Measurements from ENCODE around the gene GNAZ.
"Not testable (repeated sequence)": the region's sequence is repeated elsewhere in the genome, so short reads cannot be mapped to it uniquely, and the experiment has no call there.

The GNAZ gene

DNA sequence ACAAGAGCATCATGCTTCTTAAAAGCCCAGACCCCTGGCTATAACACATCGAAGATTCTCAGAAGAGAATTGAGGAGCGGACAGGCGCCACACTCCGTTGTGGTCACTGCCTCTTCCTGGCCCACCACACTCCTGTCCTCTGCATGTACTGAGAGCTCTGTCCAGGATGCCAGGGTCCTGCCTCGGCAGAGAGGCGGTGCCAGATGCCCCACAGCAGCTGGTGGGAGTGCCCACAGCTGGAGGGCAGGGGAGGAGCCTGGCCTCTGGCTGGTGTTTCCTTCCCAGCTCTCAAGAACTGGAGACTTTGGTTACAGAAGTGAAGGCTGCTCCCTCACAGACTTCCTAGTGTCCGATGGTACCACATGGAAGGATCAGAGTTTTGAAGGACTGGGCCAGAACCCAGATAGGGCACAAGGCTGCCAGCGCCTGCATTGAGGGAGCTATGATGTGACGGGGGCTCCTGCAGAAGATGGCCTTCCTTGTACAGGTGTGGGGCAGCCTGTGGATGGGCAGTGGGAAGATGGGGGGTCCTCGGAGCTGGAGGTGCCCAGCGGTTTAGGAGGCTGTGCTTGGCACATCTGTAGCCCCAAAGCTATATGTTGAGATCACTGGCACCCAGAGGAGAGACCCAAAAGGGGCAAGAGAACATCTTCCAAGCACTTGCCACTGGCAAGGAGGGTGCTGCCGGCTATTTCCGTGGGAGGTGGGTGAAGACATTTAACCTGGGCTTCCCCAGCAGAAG is 52.1 kb downstream of the GNAZ start:
- no peak for DNase-seq

DNA sequence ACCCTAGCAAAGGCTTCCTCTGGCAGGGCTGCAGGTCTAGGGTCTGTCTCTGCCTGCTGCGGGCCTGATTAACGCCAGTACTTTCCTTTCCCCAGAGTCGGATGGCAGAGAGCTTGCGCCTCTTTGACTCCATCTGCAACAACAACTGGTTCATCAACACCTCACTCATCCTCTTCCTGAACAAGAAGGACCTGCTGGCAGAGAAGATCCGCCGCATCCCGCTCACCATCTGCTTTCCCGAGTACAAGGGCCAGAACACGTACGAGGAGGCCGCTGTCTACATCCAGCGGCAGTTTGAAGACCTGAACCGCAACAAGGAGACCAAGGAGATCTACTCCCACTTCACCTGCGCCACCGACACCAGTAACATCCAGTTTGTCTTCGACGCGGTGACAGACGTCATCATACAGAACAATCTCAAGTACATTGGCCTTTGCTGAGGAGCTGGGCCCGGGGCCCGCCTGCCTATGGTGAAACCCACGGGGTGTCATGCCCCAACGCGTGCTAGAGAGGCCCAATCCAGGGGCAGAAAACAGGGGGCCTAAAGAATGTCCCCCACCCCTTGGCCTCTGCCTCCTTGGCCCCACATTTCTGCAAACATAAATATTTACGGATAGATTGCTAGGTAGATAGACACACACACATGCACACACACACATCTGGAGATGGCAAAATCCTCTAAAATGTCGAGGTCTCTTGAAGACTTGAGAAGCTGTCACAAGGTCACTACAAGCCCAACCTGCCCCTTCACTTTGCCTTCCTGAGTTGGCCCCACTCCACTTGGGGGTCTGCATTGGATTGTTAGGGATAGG is 52.9 kb downstream of the GNAZ start:
- no peak for DNase-seq

DNA sequence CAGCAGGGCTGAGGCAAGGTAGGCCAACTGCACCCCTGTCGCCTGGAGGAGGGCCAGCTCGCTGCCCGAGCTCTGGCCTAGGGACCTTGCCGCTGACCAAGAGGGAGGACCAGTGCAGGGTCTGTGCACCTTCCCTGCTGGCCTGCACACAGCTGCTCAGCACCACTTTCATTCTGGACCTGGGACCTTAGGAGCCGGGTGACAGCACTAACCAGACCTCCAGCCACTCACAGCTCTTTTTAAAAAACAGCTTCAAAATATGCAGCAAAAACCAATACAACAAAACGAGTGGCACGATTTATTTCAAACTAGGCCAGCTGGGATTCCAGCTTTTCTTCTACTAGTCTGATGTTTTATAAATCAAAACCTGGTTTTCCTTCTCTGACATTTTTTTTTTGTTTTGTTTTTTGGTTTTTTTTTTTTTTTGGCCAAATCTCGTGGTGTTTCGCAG is 53.5 kb downstream of the GNAZ start:
- no peak for DNase-seq

DNA sequence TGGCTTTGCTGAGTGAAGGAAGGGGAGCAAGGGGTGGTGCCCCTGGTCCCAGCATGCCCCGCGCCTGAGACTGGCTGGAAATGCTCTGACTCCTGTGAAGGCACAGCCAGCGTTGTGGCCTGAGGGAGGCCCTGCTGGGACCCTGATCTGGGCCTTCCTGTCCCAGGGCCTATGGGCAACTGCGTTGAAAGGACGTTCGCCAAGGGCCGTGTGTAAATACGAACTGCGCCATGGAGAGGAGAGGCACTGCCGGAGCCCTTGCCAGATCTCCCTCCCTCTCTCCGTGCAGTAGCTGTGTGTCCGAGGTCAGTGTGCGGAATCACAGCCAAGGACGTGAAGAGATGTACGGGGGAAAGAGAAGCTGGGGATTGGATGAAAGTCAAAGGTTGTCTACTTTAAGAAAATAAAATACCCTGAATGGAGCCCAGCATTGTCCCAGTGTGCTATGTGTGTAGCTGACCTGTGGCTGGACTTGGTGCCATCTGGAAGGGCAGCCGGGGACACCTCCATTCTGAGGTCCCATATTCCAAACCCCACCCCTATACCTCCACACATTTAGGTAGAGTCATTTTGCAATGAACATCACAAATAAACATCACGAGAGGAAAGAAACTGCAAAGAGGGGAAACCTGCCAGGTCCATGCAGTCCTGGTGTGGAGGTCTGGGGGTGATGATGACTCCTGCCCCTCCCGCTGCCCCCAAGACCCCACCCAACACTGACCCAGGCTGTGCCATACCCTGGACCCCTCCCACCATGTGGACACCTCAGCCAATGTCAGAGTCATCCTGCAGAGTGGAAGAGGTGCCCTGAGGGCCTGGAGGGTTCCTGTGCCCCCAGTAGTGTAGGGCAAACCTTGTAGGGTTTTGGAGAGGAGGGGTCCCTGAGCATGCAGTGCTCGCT is 54.5 kb downstream of the GNAZ start:
- DNase-seq = no peak

DNA sequence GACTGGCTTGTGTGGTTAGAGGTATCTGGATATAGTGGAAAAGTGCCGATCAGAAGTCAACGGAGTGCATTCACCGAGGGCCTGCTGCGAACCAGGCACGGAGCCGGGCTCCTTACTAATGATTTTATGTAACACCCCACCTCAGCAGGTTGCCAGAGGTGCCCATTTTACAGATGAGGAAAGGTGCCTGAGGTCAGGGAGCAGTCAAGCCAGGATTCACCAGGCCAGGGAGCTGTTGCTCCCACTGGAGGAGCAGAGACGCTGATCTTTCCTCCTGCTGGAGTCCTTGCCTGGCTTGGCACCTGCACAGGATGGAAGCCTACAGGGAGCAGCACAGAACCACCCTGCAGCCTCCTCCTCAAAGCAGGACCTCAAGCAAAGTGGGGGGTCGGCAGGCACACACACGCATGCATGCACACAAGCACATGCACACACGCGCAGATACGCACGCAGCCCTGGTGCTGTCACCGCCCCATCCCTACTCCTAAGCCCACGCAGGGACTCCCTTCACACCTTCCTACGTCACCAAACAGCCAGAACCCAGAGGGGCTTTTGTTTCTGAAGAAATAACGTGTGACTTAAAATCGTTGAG is 55.3 kb downstream of the GNAZ start:
- no peak for DNase-seq

DNA sequence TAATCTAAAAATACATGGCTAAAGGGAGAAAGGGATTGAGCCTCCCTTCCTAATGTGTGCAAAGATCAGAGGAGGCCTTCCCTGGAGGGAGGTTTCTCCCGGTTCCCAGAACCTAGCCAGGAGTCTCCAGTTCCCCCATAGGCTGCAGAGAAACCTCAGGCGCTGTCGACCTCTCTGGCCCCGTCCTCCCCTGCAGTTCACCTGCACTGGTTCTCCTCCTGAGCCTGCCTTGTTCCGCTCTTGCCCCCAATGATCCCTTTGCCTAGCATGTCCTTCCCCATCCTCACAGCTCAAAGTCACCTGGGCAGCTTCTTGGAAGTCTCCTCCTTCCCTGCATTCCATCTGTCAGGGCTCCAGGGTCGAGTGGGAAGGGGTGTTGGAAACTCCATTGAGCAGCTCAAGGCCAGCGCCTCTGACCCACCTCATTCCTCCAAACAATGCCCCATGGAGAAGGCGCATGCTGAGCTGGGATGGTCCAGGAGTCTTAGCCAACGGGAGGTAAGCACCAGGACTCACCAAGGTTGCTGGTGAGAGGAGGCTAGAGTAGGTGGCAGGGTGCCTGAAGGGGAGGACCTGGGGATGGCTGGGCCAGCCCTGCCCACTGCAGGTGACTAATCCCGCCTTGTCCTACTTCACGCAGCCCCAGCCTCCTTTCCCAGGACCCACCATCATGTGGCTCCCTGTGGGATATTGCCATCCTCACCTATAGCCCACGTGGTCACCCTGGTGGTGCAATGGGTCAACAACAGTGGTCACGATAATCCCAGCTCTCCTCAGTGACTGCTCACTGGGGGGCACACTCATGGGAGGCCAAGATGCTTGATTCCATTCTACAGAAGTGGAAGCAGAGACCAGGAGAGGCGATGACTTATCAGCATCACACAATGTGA is 56.1 kb downstream of the GNAZ start:
- DNase-seq = no peak

DNA sequence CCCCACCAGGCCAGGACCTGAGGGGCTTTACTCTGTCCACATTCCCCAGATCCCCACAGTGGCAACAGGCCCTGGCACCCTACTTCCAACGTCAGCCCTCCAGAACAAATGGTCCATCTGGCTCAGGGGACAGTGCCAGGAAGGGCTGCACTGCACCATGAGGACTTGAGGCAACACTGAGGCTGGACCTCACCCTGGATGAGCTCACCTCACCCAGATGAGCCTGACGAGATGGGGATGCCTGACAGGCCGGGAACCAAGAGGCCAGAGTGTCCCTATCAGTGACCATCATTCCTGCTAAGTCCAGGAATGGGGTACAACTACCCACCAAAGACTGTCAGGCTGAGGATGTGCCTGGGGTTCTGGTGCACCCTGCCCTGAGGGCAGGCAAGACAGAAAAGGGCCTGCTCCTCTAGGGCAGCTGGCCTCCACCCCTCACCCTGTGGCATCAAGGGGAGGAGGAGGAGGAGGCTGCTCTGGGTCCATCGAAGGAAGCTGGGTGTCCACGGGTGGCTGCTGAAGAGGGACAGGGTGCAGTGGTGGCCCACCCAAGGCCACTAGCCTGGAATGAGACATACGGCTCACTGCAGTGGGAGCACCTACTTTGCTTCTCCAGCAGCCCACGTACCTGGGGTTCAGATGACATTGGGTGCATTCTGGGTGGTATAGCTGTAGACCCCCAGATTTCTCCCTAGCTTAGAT is 56.9 kb downstream of the GNAZ start:
- DNase-seq = peak in 1 of 2 experiments; percentile 46

DNA sequence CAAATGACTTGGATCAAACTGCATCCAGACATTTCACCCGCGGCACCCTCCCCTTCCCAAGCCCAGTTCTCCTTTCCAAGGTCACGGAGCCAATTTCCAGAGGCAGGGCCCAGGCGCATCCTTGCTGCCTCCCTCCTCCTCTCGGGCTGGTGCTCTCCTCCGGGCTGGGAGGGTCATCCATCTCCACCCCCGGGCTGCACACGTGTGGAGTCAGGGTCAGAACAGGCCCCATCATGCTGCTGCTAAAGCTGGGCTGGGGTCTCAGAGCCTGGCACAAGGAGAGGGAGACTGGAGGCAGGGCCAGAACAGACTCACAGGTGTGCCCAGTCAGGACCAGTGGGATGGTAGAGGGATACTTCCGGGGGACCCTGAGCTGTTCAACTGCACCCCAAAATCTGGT is 57.5 kb downstream of the GNAZ start:
- no peak for DNase-seq

DNA sequence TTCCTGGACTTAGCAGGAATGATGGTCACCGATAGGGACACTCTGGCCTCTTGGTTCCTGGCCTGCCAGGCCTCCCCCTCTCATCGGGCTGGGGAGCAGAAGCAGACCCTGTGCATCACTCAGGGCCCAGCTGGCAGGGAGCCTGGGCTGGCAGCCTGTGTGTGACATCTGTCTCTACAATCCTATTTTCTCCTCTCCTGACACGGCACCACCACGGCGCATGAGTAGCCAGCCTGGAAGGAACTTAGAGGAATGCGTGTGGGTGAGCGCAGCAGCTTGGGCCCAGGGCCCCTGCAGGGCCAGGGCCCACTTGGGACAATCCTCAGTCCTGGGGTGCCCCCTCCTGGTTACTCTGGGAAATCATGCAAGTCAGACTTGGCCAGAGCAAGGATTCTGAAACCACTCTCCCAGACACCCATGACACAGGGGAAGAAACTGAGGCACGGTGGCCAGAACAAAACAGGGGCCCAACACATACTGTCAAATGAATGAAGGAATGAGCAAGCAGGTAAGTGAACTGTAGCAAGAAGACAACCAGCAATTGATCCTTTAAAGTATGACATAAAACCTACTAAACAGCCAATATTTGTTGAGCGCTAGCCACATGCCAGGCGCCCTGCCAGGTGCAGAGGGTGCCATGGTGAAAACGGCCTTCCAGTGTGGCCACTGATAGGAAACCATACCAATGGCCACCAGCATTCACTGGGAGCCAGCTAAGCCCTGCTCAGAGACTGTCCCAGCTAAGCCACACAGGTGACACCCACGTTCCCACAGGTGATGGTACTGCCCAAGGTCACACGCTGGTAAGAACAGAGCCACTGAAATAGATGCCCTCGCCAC is 58.2 kb downstream of the GNAZ start:
- peak; percentile 86 to 97 for DNase-seq

DNA sequence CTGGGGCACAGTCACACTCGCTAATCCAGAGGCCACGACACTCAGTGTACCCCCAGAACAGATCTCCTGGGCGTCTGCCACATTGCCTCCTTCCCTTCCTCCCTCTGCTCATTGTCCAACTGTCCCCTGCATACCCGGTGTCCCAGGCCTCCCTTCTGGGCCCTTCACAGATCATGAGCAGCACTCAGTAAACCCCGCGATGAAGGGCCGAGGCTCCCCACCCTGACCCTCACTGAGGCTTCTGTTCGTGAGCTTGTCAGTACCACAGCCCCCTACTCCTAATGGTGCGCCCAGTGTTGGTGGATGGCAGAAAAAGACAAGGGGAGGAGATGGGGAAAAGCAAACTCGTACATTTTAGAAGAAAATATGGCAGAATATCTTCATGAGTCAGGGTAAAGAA is 58.8 kb downstream of the GNAZ start:
- no peak for DNase-seq

DNA sequence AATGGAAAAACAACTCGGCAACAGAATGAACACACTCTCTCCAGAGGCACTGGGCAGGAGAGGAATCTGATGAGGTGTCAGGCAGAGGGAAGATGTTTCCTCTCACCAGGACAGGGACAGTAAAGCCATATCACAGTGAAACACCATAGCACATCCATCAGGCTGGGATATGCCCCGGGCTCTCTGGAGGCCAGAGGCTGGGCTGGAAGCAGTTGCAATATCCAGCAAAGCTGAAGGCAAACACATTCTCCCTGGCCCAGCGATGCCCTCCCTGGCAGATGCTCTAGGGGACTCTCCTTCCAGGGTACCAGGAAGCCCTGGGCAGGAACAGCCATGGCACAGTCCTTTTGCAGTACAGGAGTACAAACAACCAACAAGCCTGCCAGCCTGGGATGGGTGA is 60.4 kb downstream of the GNAZ start:
- no peak for DNase-seq

DNA sequence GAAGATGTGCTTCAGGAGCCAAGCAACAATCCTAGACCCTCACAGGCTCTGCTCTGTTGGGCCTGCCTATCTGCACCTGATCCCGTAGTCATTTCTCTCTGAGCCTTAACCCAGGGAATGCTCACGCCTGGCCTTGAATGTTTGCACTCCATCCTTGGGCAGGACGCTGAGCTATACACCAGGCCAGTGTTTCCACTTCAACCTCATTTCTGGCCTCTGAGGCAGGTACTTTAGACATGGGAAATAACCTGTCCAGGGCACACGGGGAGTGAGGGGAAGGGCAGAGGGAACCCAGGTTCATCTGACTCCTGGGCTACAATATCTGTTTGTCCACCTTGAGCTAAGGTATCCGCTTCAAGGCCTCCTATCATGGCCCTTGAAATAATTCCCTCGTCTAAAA is 61.6 kb downstream of the GNAZ start:
- DNase-seq = no peak

DNA sequence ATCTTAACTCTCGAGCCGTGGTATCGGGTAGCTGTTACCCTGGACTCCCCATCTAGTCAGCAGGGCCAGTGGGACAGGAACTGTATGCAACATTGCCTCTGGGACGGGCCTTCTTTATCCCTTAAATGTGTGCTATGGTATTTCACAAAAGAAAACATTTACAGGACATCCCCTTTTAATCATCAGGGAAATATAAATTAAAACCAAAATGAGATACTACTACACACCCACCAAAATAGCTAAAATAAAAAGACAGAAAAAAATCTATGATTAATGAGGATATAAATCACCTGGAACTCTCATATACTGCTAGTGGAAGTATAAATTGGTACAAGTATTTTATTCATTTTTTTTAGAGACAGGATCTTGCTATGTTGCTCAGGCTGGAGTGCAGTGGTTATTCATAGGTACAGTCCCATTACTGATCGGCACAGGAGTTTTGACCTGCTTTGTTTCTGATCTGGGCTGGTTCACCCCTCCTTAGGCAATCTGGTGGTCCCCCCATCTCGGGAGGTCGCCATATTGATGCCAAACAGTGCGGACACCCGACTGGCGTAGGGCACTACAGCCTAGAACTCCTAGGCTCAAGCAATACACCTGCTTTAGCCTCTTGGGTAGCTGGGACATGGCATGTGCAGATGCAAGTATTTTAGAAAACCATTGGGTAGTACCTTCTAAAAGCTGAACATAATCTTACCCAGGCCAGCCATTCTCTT is 62.2 kb downstream of the GNAZ start:
- no peak for DNase-seq

DNA sequence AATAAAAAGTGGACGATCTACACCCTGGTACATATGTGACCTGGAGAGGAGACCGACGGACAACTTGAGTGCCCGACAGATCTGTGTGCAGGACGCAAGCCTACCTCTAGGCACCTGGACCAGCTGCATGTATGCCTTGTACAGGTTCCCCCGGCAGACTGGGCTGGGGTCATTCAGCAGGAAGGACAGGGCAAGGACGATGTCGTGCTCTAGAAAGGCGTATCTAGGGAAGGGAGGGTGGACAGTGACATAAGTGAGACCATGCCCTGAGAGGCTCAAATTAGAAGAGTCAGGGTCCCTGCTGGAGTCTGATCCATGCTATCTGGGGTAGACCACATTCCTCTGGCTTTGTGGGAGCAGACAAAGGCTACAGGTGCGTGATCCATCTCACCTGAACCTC is 63.6 kb downstream of the GNAZ start:
- DNase-seq = no peak

DNA sequence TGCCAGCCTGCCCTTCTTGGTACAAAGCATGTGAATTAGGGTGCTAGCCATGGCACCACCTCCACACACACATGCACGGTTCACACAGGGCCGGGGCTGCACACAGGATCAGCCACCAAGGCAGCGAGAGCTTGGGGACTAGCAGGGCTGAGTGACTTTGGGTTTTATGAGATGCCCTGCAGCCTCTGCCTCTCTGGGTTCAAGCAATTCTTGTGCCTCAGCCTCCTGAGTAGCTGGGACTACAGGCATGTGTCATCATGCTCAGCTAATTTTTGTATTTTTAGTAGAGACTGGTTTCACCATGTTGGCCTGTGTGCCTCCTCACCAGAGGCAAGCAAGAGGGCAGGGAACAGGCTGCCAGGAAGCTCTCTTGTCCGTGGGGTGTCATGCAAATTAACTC is 66.7 kb downstream of the GNAZ start:
- not testable (repeated sequence) for DNase-seq

DNA sequence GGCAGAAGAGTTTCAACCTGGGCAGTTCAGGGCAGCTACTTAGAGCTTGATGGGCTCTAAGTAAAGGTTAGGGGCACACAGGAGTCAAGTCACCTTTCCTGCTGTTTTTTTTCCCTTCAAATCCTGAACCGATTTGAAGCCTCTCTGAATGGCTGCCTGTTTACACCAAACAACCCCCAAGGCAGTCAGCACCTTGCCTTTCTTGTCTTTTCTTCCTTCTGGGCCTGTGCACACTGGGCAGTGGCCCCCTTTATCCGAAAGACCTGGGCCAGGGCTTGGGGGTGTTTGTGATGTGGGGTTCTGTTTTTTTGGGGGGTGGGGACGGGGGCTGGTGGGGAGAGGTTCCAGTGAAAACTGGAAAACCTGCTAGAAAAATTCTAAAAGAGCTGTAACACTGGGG is 67.1 kb downstream of the GNAZ start:
- DNase-seq = no peak

DNA sequence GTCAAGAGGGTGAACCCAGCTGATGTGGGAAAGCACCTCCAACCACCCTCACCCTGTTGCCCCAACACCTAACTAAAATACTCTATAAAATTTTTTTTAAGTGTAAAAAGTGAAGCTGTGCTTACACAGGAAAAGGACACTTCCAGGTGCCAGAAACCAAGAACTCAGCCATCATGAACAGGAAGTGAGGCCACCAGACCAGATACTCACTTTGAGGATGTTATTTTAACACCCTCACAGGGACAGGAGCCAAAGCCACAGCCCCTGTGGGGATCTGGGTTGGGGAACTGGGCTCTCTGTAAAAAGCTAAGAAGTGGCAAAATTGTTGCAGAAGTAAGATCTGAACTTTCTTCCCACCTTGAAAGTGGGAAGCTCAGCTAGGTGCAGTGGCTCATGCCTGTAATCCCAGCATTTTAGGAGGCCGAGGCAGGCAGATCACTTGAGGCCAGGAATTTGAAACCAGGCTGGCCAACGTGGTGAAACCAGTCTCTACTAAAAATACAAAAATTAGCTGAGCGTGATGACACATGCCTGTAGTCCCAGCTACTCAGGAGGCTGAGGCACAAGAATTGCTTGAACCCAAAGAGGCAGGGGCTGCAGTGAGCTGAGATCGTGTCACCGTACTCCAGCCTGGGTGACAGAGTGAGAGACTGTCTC is 67.7 kb downstream of the GNAZ start:
- DNase-seq = no peak

DNA sequence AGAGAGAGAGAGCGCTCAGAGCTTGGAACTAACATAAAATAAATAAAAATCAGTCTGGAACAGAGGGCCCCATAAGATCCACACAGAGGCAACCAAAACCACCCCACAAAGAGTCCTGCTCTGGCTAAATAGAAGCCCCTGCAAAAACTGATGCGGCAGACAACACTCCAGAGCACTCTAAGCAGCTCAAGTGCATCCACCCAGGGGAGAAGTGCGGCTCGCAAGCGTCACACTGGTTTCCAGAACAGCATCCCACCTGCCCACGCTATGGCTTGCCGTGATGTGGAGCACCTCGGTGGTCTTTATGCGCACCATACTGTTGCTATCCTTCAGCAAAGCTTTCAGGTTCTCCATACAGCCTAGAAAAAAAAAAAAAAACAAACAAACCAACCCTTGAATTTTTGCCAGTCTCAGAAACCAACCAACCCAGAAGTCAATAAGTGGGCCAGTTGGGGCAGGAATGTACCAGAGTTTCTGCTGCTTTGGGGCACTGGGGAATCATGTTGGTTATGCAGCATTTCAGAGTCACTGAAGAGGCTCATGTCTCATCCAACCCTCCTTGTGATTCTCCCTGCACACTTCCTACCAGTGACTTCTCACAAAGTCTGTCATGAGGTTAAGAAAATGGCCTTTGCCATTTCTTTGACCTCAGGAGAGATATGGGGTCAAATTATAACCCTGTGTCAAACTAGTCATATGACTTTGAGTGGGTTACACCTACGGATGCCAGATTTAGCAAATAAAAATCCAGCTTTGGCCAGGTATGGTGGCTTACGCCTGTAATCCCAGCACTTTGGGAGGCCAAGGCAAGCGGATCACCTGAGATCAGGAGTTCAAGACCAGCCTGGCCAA is 68.5 kb downstream of the GNAZ start:
- DNase-seq = no peak

Measured in NCI-H446 (cell line).